Hypothalamus (tissue), 51 donors: Measurements from ENCODE around the gene RRAS2.
"Not testable (repeated sequence)": the region's sequence is repeated elsewhere in the genome, so short reads cannot be mapped to it uniquely, and the experiment has no call there.

Experiments used
- DNase-seq, 51 donors: peaks; one replicate each; lab custom pipeline; 2025; lab: John Stamatoyannopoulos, UW

Gene RRAS2

DNA sequence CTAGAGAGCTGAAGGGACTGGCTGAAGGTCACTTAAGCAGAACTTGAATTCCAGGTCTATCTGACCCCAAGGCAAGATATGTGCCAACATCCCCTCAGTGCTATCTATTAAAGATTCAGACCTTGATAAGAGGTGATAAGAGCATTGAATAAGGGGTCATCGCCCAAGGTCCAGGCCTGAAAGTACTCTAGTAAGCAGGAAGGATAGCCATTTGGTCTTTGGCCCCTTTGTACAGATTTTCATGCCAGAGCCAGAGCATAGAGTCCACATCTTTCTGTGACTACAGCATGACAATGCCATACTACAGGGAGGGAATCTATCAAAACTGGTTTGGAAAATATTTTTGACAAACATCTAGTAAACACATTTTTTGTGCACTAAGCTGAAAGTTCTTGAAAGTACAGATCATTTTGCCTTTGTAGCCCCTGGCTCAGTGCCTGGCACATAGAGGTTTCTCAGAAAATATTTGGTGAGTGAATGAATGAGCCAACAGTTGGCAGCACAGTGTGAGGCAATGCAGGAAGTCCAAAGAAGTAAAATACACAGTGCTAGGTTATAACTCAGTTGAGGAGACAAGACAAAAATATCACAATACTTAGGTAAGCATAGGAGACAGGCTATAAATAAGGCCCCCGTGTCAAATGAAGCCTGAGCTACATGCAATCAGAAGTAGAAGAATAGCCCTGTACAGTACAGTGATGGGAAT lies 15.1 kb upstream of the RRAS2 start:
- peak in 2 of 51 donors; percentile 4 to 5 for DNase-seq

GRCh38 chr11:14372011-14372410 lies 13.0 kb upstream of the RRAS2 start:
- no peak for DNase-seq

DNA sequence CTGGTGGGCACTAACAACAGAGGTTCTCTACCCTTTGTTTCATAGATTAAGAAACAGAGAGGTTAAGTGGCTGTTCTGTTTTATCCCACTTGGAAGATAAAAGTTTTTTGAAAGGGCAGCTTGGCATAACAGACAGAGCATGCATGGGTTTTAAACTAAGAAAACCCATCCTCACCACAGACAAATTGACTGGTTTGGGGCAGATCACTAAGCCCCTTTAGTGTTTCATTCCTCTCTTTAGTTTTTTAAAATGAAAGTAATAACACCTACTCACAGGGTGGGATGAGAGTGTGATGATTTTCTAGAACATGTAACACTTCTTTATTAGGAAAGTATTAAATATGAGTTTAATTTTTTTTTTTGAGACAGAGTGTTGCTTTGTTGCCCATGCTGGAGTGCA lies 12.3 kb upstream of the RRAS2 start:
- DNase-seq, result no peak

GRCh38 chr11:14370496-14370895 lies 11.5 kb upstream of the RRAS2 start:
- no peak for DNase-seq

GRCh38 chr11:14369598-14369997 lies 10.6 kb upstream of the RRAS2 start:
- DNase-seq, result no peak

DNA sequence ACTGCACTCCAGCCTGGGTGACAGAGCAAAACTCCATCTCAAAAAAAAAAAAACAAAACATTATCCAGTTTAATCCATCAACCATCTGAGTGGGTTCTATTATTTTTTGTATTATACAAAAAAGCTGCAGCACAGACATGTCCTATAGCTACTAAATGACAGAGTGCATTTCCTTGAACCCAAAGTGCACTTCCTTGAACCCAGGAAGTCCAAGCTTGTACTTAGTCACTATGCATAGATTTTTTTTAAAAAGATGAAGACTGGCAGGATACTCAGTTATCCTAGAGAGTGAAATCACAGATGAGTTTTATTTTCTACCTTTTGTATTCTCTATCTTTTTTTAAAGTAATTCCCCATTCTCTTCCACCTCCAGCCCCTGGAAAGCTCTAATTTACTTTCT lies 8.0 kb upstream of the RRAS2 start:
- no peak for DNase-seq

GRCh38 chr11:14364322-14364721 lies 5.3 kb upstream of the RRAS2 start:
- DNase-seq, result peak in 1 of 51 donors; percentile 26

DNA sequence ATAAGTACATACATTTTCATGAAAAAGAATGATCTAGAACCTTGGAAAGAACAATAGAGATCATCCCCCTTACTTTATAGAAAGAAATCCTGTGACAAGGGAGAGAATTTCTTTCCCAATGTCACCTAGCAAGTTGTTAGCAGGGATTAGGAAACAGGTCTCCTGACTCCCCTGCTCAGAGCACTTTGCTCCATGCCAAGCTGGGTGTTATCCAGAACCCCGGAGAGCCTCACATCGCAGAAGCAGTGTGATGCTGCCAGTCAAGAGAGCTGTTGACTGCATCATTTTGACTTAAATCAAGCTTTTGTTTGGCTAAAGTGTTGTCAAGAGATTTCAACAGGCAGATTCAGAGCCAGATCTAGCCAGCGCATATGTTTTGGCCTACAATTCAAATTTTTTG lies 3.6 kb upstream of the RRAS2 start:
- peak in 1 of 51 donors; percentile 5 for DNase-seq

GRCh38 chr11:14361951-14362350 lies 3.0 kb upstream of the RRAS2 start:
- DNase-seq, result no peak

DNA sequence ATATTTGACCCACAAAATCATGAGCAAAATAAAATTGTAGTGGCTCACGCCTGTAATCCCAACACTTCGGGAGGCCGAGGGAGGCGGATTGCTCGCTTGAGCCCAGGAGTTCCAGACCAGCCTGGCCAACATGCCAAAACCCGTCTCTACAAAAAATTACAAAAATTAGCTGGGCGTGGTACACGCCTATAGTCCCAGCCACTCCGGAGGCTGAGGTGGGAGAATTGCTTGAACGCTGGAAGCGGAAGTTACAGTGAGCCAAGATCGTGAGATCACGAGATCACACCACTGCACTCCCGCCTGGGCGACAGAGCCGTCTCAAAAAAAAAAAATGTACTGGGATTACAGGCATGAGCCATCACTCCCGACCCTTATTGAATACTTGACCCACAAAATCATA lies 2.0 kb upstream of the RRAS2 start:
- no peak for DNase-seq

DNA sequence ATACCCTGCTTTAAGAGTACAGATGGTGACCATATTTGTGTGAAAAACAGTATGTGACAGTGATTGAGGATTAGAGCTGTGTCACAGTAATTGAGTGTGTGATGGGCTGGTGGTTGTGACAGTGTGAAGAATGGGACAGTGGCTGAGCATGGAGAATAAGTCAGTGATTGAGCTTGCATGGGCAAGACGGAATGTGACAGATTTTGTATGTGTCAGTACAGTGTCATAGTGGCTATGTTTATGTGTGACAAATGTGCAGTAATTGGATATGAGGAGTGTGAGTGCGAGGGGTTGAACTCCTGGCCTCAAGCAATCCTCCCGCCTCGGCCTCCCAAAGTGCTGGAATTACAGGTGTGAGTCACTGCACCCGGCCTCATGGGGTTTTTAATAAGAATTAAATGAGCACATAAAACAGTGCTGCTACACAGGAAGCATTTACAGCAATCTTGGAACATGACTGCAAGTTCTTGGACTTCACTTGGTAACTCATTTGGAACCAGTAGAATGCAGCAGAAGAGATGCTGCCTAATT lies 583 bp upstream of the RRAS2 start:
- no peak for DNase-seq

GRCh38 chr11:14357881-14358728 lies 878 bp downstream of the RRAS2 start:
- peak in 12 of 51 donors; percentile 3 to 34 (median 10) for DNase-seq

DNA sequence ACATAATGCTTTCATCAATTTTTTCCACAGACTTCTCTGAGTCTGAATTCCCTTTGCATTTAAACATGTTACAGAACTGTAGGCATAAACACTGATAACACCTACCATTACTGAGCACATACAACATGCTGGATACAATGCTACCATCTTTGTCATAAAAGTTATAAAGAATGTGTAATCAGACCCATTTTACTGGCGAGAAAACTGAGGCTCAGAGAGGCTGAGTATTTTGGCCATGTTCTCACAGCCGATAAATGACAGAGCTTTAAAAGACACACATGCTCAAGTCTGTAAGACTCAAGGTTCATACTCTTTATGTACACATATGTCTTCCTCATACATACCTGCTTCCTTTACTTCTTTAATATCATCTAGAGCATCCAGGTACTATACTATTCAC lies 2.6 kb downstream of the RRAS2 start:
- no peak for DNase-seq

- not testable (repeated sequence) for DNase-seq
These were observed 4.4 kb downstream of the RRAS2 start for GRCh38 chr11:14354604-14355003.

- DNase-seq, result no peak
These were observed 8.2 kb downstream of the RRAS2 start for GRCh38 chr11:14350716-14351238.

DNA sequence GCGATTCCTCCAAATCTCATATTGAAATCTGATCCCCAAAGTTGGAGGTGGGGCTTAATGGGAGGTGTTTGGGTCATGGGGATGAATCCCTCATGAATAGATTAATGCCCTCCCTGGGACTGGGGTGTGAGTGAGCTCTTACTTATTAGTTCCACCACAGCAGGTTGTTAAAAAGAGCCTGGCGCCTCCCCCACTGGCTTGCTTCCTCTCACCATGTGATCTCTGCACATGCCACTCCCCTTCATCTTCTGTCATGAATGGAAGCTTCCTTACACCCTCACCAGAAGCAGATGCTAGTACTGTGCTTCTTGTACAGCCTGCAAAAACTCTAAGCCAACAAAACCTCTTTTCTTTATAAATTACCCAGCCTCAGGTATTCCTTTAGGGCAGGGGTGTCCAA lies 8.8 kb downstream of the RRAS2 start:
- DNase-seq, result no peak

GRCh38 chr11:14347991-14348390 lies 11.0 kb downstream of the RRAS2 start:
- no peak for DNase-seq

DNA sequence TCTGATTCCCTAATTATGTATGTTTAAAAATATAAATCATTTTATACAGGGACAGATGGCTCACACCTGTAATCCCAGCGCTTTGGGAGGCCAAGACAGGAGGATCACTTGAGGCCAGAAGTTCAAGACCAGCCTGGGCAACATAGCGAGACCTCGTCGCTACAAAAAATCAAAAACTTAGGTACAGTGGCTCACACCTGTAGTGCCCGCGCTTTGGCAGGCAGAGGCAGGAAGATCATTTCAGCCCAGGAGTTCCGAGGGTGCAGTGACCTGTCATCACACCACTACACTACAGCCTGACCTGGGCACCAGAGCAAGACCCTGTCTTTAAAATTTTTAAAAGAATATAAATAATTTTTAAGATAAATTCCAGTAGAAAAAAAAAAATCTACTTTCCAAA lies 11.5 kb downstream of the RRAS2 start:
- DNase-seq, result no peak

DNA sequence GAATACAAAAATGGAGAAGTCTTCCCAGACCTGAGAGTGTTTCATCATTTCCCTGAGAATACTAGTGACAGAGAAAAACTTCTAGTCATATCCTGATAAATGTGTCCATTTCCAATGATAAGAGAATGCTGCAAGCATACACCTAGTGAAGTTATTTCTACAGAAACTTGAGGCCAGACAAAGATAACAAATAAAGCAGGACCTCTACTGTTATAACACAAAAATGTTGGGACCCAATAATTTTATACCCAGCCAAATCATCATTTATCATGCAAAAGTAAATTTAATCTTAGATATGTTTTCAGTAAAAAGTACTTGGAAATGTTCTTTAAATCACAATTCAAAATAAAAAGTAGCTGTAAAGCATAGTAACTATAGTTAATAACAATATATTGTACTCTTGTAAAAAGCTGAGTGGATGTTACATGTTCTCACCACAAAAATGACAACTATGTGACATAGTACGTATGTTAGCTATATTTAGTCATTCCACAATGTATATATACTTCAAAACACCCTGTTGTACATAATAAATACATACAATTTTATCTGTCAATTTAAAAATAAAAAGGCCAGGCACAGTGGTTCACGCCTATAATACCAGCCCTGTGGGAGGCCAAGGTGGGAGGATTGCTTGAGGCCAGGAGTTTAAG lies 12.6 kb downstream of the RRAS2 start:
- no peak for DNase-seq

- no peak for DNase-seq
These were observed 13.3 kb downstream of the RRAS2 start for GRCh38 chr11:14345668-14346067.

DNA sequence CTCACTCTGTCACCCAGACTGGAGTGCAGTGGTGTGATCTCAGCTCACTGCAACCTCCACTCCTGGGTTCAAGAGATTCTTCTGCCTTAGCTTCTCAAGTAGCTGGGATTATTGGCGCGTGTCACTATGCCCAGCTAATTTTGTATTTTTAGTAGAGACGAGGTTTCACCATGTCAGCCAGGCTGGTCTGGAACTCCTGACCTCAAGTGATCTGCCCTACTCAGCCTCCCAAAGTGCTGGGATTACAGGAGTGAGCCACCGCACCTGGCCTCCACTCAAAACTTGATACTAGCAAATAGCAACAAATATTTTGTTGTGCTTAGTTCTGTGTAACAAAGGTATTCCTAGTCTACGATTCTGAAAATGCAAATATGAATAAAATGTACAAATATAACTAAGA lies 14.0 kb downstream of the RRAS2 start:
- DNase-seq, result not testable (repeated sequence)
